HG03159 (cell line): ENCODE results near the gene ZNF112.

Experiments used
- ATAC-seq: cut with Tn5 transposase; IDR thresholded peaks from one replicate; pipeline ENCODE4 v1.9.1; 2021; ENCODE audit warnings: mild to moderate bottlenecking, moderate library complexity; ENCODE audit not compliant: unreplicated experiment

ZNF112 gene

DNA sequence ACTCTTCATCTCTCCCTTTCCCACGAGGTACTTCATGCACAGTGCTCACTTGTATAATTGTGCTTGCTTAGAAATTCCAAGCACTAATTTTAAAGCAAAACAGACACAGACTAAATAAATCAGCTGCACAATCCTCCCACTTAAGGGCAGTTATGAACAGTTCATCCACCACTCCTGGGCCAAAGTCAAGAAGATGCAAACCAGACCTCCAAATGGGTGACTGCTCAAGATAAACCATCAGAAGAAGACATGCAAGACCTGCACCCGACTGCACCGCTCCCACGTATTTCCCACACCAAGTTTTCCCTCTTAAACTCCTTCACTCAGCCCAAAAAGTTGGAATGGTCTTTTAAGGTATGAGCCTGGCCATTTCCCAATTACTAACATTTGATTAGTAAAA lies 71.5 kb downstream of the ZNF112 start:
- no peak for ATAC-seq

- no peak for ATAC-seq
Measured at GRCh38 chr19:44282846-44283245, 73.6 kb downstream of the ZNF112 start.

- no peak for ATAC-seq
Measured at GRCh38 chr19:44280916-44281315, 75.6 kb downstream of the ZNF112 start.

DNA sequence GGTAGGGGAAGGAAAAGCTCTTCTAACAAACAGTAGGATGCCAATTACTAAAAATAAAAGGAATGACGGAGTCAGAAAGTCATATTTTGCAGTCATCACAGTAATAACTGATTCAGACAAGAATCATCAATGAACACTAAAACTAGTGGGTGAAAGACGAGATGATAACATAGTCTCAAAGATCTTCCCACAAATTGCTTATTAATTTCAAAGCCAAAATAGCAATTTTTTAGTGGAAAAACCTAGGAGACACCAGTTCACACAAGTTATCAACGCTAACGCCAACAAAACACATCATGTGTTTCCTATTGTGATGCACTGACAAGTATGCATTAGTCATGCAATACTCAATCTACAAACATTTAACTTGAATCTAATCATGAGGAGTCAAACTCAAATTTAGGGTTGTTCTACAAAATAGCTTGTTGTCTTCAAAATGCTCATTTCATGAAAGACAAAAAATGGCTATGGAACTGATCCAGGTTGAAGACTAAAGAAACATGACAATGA lies 78.2 kb downstream of the ZNF112 start:
- ATAC-seq: no peak

GRCh38 chr19:44277331-44277730 lies 79.1 kb downstream of the ZNF112 start:
- ATAC-seq: no peak
